HK-2 (cell line): Measurements from ENCODE around the gene HECW1.

Experiments
- DNase-seq: peaks from one replicate; pipeline ENCODE4 v3.0.0-alpha.2; 2018; ENCODE audit not compliant: unreplicated experiment

The HECW1 gene

GRCh38 chr7:43265139-43265538 lies 152.7 kb downstream of the HECW1 start:
- no peak for DNase-seq

DNA sequence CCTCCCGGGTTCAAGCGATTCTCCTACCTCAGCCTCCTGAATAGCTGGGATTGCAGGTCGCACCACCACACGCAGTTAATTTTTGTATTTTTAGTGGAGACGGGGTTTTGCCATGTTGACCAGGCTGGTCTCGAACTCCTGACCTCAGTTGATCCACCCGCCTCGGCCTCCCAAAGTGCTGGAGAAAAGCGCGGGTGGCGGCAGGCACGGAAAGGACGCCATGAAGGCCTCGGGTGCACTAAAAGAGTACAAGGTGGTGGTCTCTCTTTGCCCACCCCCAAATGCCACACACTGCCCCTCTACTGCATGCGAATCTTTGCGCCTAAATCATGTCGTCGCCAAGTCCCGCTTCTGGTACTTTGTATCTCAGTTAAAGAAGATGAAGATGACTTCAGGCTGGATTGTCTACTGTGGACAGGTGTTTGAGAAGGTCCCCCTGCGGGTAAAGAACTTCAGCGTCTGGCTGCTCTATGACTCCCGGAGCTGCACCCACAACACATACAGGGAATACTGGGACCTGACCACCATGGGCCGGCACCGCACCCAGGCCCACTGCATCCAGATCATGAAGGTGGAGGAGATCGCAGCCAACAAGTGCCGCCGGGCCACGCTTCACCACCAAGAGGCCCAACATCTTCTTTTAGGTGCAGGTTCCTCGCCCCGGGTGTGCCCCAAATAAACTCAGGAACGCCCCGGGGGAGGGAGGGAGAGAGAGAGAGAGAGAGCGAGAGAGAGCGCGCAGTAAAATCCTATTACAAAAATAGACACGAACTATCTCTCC lies 161.7 kb downstream of the HECW1 start:
- no peak for DNase-seq

GRCh38 chr7:43274752-43275151 lies 162.3 kb downstream of the HECW1 start:
- no peak for DNase-seq

DNA sequence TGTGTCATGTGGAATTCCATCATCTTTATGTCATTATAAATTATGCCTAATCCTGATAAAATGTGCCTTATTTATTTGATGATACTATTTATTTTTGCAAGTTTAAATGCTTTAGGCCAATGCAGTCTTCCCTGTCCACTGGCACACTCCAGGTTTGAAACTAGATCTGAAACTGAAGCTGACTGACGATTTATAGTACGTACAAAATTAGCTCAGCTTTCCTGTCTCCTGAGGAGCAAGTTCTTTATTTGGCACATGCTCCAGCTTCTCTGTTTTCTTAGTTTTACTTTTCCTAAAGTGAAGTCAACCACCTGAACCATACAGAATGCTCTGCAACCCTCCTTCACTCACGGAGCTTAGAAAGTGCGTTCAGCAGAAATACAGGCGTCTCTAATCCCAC lies 164.1 kb downstream of the HECW1 start:
- DNase-seq, result no peak

DNA sequence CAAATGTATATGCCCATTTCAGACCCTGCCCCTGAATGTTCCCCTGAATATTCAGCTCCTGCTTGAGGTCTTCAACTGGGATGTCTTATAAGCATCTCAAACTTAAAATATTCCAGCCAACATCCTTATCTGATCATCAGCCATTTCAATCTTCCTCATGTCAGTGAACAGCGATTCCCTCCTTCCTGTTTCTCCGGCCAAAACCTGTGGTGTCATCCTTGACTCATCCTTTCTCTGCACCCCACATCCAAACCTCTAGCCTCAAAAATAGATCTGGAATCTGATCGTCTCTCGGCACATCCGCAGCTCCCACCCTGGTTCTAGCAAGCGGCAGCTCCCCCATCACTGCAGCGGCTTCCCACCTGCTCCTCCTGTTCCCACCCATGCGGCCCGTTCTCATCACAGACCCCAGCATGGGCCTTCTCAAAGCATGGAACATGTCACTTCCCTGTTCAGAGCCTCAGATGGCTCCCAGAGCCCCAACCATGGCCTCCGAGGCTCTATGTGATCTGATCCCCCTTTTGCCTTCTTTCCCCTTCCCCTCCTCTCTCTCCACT lies 165.7 kb downstream of the HECW1 start:
- no peak for DNase-seq

DNA sequence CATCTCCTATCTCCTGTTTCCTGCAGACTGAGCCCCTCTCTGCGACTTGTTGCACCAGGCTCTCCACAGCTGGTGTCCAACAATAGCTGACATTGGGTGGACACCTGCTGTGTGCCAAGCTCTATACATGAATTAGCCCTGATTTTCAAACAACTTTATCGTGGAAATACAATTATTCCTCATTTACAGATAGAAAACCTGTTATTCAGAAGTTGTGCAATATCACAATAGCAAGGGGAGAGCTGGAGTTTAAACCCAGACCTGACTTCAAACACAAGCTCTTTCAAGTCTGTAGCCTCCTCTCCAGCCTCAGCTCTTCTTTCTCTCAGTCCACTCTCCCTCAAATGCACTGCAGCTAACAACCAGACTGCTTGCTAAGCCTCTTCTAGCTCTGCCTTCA lies 168.8 kb downstream of the HECW1 start:
- DNase-seq, result no peak

GRCh38 chr7:43283706-43284105 lies 171.3 kb downstream of the HECW1 start:
- no peak for DNase-seq

- no peak for DNase-seq
Observed at GRCh38 chr7:43289826-43290225, 177.4 kb downstream of the HECW1 start.

- no peak for DNase-seq
Observed at GRCh38 chr7:43290978-43291377, 178.5 kb downstream of the HECW1 start.

DNA sequence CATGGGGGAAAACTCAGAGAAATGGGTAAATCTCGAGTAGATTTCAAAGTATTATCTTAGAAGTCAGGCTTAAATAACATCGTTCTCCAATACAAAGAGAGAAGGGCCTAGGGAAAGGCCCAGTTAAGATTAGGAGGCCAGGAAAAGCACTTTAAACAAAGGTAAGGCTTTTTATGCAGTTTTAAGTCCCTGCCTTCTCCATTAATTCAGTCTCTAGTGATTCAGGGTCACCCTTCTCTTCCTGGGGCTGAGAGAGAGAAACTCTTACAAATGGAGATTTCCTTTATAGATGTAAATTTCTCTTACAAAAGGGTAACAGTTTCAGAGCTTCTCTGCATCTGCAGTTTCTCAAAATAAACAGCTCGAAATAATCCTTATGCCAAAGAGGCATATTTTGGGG lies 179.3 kb downstream of the HECW1 start:
- DNase-seq, result no peak

DNA sequence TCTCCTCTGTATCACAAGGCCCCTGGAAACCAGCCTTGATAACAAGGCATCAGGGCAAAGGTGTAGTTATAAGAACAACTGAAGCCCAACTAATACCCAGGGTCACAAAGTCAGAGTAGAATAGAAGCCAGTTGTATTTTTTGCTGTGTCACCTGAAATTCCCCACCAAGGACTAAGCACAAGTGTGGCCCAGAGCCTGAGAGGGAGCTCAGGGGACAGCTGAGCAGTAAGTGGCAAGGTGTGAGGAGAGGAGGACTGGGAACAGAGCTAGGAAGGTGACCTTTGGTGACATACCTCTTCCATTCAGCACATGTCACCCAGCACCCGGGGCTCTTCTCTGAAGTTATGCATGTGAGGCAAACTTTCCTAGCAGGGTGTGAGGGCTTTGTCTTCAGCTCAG lies 179.9 kb downstream of the HECW1 start:
- DNase-seq, result no peak

DNA sequence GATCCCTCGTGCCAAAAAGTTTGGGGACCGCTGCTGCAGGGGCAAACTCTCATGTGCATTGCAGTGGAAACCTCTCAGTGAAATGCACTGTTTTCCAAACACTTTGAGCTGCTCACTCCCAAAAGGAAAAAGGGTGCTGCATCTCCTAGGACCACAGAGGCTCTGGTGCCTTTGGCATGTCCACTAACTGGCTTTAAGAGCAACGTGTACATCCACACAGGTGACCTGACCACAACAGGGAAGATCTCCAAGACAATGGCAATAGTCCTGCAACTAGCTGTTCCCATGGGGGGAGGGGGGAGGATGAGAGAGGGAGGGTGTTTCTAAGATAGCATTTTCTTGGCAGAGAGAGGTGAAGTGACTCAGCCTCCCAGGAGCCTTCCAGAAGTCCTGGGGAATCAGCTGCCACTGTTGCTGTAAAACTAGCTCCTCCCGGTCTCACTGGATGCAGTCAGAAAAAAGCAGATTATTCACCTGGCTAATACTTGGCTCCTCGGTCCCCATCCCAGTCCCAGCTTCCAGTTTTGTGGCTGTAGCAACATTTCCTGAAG lies 181.7 kb downstream of the HECW1 start:
- DNase-seq, result peak; percentile 12

DNA sequence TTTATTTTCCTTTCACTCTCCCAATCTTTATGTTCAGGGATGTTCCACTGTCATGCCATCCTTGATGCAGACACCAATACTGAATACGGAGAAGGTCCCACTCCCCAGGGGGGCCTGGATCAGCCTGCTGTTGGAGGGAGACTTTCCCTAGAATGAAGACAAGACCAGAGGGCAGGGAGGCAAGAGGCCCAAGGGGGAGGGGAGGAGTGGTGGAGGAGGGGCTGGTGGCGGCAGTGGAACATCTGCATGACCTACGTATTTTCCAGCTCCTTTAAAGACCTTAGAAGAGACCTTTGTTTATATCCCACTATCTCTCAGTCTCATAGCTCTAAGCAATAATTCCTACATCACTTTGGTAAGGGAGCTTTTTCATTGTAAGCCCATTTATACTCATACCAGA lies 183.0 kb downstream of the HECW1 start:
- DNase-seq, result no peak

DNA sequence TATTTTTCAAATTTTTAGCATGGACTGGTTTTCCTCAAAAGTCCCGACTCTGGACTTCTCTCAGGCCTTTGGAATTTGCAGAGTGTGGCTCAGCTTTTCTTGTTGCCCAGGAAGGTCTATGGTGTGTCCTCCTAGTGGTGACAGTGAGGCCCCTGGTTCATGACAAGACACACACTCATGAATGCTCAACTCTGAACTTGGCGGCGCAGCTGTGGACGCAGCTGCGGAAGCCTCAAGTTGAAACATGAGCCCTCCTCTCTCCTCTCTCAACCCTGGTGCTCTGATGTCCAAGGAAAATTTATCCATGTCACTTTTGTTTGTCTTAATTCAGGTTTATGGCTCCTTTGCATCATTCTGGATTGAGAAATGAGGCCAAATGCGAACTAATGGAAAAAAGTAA lies 183.9 kb downstream of the HECW1 start:
- no peak for DNase-seq

DNA sequence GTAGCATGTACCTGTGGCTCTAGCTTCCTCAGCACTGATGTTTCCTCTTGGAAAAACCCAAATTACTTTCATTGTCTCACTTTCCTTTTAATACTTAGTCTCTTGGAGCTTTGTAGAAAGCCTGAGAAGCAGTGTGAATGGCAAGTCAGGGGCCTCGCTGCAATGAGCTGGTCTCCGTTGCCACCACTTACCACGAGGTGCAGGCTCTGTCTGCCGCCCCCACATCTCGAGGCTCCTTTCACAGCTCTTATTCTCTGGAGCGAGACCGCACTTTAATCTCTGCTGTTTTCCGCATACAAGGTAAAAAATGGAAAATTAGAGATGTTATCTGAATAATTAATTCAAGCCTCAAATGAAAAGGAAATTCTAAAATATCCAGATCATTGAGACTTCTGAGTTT lies 186.2 kb downstream of the HECW1 start:
- no peak for DNase-seq

DNA sequence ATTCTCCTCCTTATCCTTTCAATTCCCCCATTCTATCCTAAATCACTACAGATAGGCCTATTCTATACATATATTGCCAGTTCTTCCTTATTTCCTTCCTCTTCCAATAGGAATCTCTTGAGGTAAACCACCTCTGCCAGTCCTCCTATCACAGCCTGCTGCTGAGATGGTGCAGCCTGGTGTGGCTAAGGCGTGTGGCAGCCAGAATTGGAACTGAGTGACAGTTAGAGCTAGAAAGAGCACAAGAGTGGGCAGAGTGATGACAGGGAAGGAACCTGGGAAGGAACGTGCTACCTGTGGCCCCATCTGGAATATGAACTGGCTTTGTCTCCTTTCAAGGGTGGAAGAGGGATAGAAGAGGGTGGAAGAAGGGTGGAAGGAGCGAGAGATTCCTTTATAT lies 187.7 kb downstream of the HECW1 start:
- no peak for DNase-seq

DNA sequence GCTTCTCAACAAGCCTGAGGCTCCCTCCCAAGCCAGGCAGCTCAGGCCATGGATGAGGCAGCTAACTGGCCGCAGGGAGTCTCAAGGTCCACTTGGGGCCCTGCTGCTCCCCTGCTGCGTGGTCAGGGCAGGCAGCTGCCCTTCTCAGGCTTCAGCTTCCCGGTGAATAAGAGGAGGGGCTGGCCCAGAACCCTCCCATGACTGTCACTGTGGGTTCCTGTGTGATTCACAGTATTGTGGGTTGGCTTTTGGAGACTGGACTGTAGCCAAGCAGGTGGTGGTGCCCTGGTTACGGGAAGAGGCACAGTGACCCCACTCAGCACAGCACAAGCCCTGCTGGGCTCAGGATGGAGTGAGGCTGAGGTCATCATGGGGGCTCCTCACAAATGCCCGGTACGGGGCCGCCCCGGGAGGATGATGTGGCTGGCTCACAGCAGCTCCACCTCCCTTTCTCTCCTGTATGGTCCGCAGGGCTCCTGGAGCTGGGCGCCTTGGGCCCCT lies 189.8 kb downstream of the HECW1 start:
- peak; percentile 84 for DNase-seq

DNA sequence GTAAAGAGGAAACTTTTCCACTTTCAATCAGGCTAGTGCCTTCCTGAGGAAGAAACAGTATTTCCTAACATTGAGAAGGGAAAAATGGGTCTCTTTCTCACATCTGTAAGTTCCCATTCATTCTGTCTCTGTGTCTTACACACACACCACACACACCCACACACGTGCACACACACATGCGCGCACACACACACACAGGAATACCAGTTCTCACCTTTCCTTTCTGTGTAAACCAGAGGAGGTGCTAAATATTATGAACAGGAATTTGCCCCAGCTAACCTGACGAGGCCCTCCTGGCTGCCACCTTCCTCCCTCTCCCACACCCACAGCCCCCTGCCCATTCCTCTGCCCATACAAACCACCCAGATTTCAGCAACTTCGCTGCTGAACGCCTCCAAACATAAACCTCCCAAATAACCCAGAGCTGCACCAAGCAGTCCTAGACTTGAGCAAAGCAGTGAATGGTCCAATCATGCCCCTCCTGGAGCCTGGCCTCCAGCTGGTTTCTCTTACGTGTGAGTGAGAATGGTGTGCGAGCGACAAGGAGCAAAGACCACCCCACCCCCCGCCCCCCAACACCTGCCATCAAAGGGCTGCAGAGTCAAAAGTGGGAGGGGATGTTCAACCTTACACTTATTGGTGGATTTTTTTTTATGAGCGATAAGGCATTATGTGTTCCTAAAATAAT lies 190.5 kb downstream of the HECW1 start:
- DNase-seq, result no peak

- no peak for DNase-seq
Observed at GRCh38 chr7:43303740-43304241, 191.3 kb downstream of the HECW1 start.

- DNase-seq, result no peak
Observed at GRCh38 chr7:43306404-43306803, 194.0 kb downstream of the HECW1 start.

- no peak for DNase-seq
Observed at GRCh38 chr7:43307522-43307921, 195.1 kb downstream of the HECW1 start.

- no peak for DNase-seq
Observed at GRCh38 chr7:43308913-43309705, 196.7 kb downstream of the HECW1 start.
